Lung microvascular endothelial cell (primary cell): ENCODE data around the gene IL36B. TPM values are rescaled to one million over a fixed set of nuclear protein-coding genes. Genes with fewer than 3 reads are reported as not detected.

Experiments
- DNase-seq, 2 donors: peaks; one replicate each; pipeline versions ENCODE4 v3.0.0 to v3.0.0-alpha.2; 2010; ENCODE audit warnings: low read depth in 2 of 2
- total RNA-seq: library from RNA; depleted of rRNA; stranded (reverse); fragments of >200 nt; gene quantifications from 2 replicates; pipeline ENCODE4 v1.2.1, GENCODE V29; 2014

The IL36B gene
- total RNA-seq, 1 donor from 2014 or later: not detected

DNA sequence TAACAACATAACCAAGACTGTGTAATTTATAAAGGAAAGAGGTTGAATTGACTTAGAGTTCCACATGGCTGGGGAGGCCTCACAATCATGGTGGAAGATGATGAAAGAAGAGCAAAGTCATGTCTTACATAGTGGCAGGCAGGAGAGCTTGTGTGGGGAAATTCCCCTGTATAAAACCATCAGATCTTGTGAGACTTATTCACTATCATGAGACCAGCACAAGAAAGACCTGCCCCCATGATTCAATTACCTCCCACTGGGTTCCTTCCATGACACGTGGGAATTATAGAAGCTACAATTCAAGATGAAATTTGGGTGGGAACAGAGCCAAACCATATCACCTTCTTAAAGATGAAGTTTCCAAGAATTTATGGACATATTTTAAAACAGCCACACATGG, 3.9 kb upstream of the IL36B start:
- no peak for DNase-seq

DNA sequence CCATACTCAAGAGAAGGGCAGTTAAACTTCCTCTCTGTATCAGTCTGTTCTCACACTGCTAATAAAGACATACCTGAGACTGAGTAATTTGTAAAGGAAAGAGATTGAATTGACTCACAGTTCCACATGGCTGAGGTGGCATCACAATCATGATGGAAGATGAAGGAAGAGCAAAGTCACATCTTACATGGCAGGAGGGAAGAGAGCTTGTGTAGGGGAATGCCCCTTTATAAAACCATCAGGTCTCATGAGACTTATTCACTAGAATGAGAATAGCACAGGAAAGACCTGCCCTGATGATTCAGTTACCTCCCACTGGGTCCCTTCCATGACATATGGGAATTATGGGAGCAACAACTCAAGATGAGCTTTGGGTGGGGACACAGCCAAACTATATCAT, 1.4 kb upstream of the IL36B start:
- no peak for DNase-seq

DNA sequence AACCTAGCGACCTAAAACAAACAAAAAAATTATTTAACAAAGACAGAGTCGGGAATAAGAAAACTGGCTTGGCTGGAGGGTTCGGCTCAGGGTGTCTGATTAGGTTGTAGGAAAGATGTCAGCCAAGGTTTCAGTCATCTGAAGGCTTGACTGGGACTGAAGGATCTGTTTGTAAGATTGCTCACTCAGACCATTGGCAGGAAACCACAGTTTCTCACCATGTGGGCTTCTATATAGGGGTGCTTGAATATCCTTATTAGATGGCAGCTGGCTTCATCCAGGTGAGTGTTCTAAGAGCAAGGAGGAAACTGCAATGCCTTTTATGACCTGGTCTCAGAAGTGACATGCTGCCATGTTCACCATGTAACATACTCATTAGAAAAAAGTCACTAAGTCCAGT, 999 bp upstream of the IL36B start:
- no peak for DNase-seq

DNA sequence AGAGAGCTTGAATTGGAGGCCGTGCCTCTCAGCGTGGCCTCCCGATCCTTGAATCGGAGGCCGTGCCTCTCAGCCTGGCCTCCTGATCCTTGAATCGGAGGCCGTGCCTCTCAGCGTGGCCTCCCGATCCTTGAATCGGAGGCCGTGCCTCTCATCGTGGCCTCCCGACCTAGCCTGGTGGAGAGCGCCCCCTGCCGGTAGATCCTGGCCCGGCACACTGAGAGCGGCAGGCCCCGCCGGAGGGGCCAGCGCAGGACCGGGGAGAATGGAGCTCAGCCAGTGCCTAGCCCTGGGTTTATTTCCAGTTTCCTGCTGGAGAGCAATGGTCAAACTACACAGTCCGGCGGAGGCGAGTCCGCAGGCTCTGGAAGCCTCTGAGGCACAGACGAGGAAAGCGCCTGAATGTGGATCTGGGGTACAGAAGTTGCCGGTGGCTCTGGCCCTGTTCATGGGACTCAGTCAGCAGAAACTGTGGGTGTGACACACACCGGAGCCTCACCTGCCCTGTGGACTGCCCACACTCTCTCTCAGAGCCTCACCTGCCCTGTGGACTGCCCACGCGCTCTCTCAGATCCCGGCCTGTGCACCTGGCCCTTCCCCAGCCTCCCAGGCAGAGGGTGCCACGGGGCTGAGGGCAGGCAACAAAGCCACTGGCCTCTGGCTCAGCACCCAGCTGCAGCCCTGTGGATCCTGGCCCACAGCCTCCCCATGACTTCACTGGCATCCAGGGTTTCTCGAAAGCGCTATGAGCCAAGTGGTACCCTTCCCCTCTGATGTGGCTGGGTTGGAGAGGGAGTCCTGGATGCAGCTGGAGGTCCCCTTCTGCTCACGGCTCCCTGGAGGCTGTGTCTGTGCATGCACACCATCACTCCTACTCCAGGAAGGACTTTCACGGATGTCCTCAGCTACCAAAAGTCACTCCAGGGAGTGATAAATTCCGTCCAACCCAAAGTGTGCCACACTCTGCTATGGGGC, 1.5 kb downstream of the IL36B start:
- no peak for DNase-seq

DNA sequence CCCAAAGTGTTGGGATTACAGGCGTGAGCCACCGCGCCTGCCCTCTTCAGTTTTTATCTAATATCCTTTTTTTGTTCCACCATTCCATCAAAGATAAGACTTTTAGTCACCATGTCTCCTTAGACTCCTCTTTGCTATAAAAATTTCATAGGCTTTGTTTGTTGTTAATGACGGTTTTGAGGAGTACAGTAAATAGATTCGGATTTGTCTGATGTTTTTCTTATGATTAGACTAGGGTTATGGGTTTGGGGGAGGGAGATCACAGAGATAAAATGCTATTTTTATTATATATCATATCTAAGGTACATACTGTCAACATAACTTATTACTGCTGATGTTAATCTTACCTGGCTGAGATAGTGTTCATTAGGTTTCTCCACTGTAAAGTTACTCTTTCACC, 6.2 kb downstream of the IL36B start:
- no peak for DNase-seq

DNA sequence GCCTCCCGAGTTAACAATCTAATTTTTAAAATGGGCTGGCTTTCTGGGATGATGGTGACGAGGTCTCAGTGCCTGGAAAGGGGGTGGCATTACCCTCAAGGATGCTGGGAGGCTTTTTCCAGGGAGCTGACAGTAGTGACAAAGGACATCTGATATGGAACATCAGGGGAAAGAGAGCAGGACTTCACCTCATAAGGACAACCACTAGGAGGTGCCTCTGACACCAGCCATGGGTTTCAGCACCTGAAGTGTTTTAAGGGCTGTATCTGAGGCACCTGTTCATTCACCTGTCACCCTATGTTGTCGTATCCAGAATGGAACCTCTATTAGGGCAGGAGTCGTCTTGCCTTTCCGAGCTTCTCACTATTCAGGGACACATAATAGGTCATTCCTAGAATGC, 10.8 kb downstream of the IL36B start:
- no peak for DNase-seq

DNA sequence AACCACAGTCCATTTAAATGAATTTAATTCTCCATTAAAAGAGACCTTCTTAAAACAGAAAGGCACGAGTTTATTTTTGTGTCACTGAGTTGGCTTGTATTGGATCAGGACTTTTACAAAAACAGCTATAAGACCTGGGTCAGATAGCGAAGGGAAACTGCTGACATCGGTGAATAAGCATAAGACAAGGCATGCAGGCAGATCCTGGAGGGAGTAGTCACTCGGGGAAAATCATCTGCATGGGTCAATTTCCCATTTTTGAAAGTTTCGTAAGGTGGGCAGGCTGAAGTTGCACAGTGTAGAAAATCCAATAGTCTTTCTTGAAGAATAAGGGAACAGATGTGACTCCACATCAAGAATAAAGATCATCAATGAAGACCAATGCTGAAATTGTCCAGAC, 12.9 kb downstream of the IL36B start:
- no peak for DNase-seq

DNA sequence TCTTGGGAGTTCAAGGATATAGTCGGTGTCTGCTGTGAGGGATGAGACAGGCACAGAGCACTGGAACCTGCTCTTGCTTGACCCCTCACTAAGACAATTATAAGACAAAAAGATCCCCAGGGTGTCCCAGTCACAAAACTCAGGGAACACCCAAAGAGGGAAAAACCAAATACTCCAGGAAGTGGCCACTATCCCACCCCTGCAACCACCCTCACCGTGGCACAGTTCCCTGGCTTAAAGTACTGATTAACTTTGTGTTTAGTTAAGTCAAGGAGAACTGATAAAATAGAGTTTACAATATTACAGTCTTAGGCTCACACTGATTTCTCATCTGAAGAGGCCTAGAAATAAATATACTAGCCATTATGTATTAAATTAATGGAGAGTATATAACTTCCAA, 13.5 kb downstream of the IL36B start:
- no peak for DNase-seq

DNA sequence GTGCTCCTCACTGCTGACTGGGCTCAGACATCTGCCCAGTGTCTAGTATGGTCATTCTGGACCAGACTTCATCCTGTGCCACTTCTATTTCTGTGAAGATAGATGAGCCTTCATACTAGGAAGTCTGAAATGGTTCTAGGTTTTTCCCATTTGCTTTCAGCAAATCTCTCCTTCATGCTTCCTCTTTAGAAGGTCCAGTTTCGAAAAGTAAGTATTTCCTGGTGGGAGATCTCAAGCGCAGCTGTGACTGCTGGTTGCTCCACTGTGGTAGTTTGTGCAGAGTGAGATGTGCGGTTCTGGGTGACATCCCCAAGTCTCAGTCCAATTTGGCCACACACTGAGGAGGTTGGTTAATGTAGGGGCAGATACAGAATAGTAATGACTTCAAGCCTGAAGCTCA, 14.4 kb downstream of the IL36B start:
- no peak for DNase-seq

DNA sequence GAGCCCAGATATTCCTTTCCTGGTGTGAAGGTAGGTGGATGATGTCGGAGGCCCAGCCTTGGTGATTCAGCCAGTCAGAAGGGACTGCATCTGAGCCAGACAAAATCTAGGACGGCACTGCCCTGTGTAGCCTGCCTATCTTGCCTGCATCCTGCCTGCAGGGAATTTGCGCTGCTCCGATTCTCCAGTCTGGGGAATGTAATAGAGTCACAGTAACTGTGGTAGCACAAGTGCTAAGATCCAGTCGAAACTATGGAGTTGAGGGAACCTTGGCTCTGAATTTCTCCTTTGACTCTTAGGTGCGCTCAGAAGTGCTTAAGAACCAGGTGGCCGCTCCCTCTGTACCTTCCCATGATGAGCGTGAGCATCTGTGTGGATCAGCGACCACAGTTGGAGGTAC, 15.9 kb downstream of the IL36B start:
- no peak for DNase-seq

DNA sequence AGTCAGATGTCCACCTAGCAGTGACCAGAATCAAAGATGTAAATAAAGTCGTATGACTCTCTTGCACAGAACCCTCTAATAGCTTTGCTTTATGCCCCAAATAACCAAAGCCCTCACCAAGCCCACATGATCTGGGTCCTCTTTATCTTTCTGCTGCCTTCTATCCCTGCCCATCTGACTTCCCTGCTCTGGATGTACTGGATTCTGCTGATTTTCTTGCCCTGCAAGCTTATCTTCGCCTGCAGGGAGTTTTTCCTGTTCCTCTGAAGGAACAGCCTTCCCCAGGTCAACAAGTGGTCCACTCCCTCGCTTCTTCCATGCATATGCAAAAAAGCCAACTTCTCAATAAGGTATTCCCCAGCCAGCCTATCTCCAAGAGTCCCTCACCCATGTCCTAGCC, 18.7 kb downstream of the IL36B start:
- DNase-seq: no peak

DNA sequence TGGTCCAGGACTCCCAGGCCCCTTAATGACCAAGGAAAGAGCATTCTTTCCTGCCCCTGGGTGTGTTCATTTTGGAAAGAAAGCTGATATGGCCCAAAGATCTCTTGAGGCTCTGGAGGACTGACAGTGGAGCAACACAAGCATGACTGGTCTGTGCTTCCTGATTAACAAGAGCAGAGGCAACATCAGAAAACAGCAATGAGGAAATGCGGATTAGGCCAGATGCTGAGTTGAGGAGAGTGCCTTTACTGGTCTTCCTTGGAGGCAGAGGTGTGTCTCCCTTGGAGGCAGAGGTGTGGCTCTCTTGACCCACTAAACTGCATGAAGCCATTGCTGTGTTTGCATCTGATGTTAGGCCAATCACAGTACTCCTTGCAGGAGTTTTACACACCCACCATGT, 19.9 kb downstream of the IL36B start:
- no peak for DNase-seq

DNA sequence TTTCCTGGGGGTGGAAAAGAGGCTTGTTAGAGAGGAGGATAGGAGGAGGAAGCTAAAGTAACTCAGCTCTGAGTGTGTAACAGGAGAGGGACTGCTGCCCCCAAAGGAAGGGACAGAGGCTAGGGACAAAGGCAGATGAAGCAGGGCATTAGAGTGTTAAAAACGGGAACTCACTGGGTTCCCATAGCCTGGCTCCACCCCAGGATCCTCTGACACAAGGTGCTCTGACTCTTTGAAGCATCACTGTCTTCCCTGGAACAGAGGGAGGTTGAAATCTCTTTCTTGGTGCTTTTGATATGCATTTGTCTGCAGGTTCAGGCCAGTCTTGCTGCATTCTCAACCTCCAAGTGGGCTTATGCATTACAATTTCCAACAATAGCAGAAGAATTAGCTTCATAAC, 24.6 kb downstream of the IL36B start:
- DNase-seq: no peak

DNA sequence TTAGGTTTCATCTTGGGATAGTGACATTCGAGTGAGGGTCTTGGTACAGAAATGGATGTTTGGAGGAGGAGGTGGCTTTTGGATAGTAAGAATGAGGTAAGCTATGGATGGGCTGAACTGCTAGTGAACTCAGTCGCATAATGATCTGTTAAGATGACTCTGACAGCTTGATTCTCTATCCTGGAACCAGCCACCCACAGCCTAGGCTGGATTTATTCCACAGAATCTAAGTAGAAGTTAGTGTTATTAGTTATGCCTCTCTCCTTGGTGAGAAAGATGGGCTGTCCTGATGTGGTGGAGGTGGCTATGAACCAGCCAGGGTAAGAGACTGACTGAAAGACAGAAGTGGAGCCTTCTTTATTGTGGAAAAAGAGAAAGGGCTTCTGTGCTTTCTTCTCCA, 25.0 kb downstream of the IL36B start:
- no peak for DNase-seq

DNA sequence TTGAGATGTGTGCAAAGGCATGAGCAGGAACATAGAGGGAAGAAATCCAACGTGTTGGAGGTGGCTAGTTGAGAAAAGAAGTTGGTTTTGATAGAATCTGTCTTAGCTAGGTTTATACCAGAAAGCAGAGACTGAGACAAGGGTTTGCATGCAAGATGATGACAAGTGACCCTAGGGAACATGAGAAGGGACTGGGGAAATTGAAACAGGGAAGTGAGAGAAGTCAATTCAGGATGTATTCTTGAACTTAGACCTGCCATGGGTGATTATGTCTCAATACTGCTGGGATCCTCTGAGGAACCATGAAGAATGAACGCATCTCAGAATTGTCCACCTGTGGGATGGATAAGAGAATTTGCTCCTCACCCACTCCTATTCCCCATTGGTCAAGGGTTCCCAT, 26.9 kb downstream of the IL36B start:
- no peak for DNase-seq

DNA sequence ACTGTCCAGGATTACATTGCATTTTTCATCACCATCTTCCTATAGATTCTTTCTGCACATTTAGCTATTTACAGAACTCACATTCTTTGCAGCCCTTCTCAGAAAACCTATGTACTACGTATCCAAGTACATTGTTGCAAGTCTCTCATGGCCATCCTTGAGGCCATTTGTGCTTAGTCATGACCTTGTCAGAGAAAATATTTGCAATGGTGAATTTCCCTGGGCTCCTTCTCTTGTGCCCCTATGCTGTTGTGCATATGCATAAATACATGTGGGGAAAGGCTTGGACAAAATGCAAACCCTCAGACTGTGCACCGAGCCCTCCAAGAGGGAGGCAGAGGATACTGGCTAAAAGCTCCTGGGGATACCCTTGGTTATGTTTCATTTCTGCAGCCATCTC, 27.9 kb downstream of the IL36B start:
- DNase-seq: no peak

DNA sequence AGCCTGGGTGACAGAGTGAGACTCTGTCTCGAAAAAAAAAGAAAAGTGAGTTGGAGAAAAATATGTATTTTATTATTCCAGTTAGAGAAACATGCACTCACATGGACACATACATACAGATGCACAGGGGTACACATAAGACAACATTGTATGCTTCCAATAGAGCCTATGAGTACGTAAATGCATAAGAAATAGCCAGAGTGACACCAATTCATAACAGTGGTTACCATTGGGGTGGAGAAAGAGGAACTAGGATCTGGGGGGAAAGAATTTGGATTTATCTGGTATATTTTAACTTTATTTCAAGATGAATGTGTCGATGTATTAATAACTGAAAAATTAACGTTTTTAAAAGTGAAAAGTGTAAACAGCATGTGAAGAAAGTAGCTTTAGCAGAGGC, 31.4 kb downstream of the IL36B start:
- no peak for DNase-seq

DNA sequence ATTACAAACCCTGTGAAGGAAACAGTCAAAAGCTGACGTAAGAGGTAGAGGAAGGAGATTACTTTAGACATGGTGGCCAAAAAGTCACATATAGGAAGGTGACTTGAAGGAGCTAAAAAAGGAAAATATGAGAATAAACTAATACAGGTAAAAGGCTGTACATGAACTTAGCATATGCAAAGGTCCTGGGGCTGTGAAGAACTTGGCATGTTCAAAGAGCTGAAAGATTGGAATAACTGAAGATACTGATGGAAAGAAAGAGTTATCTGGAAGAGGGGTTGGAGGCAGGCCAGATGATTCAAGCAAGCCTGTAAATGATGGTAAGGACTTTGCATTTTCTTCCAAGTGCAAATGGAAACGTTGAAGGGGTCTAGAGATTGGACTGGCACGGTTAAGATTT, 34.2 kb downstream of the IL36B start:
- no peak for DNase-seq

DNA sequence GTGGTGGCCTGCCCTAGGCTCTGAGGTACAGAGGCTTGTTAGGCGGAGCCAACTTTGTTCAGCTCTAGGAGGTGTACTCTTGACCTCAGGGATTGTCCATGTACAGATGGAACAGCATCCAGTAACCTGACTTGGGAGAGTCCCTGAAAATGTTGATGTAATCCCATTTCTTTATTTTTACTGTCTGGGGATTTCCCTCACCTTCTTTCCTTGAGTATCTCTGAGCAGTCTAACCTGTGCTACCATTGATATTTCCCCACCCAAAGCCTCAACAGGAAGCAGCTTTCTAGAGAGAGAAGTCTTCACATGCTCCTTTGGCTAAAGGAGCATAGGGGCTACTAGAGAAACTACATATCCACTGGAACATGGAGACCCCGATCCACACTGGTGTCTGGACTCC, 37.0 kb downstream of the IL36B start:
- no peak for DNase-seq

DNA sequence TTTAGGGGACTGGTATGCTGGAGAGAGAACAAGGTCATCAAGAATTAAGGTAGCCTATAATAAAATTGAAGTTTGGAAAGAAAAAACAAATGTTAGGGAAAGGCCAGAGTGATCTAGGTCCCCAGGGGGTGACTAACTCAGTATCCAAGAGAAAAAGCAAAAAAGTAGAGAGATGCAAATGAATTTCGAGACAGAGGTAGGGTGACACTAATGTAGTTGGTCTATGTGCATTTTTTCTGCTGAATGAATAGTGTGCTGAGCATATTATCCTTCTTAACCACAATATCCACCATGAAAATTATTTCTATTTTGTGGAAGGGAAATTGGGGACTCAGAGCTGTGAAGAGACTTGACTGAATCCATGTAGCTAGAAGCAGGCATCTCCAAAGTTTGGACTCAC, 37.6 kb downstream of the IL36B start:
- DNase-seq: no peak

DNA sequence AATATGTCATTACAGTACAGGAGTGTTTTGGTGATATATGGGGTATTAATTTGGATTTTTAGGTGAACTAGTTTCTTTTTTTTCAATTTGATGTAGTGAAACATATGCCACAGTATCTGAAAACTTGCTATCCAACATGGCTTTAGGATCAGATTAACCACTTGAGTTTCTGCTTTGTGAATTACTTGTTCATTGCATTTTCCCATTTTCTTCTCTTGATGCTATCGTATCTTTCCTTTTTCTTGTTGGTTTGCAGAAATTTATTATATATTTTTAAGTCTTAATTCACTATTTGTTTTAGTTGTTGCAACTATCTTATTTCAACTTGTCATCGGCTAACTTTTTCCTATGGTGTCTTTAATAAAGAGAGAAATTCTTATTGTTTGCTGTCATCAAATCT, 38.6 kb downstream of the IL36B start:
- no peak for DNase-seq

DNA sequence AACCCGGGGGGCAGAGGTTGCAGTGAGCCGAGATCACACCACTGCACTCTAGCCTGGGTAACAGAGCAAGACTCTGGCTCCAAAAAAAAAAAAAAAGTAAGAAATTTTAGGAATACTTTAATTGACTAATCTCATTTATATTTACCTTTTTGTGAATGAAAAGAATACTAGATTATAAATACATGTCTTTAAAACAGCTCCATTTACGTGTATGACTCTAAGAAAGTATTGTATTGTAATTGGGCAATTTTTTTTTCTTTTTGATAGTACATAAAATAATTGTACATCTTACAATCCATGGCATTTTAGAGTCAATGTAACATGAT, 39.4 kb downstream of the IL36B start:
- DNase-seq: no peak

DNA sequence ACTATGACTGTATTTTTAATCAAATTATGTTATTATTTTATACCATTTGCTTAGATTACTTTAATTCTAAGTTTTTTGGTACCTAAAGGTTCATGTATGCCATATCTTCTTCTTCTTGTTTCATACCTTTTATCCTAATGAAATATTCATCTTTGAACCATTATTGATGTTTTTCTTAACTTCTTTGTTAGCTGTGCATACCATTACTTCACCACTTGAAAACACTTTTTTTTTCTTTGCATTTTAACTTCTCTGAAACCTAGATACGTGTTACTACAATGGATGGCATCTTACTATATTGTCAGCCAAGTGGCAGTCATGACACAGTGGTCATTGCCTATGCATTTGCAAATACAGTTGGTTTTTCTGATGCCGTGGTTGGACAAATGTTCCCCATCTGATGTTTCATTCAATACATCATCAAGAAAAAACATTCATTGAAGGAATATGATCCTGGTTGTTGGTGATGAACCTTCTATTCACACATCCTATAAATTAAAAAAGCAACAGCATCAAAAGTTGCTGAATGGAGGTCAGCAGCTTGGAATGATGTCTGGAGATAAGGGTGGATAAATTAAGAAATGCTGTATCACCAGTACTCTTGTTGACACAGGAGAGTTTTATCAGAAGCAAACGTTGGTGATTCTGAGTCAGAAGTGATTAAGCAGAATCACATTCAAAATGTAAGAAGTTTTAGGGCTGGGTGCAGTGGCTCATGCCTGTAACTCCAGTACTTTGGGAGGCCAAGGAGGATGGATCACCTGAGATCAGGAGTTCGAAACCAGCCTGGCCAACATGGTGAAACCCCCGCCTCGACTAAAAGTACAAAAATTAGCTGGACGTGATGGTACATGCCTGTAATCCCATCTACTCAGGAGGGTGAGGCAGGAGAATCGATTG, 40.0 kb downstream of the IL36B start:
- no peak for DNase-seq
